Gastroesophageal sphincter (tissue), 3 donors: Measurements from ENCODE around the gene CCNY.

Source experiments
- EP300 ChIP-seq: sonication (generic); formaldehyde crosslinking; IDR thresholded peaks from one replicate; pipeline ENCODE4 v1.6.1; 2017; ENCODE audit warnings: antibody characterized with exemption, mild to moderate bottlenecking
- POLR2A ChIP-seq, 2 donors: fragments of 450-650 bp; IDR thresholded peaks; one replicate each; pipeline ENCODE4 v1.6.1; 2017; ENCODE audit warnings: antibody characterized with exemption in 2 of 2, mild to moderate bottlenecking in 2 of 2, moderate library complexity in 1 of 2
- TF ChIP-seq, protein P1 (sequence below), 4 experiments: fragments of 200-600 bp in 2 of 4; fragments of 450-650 bp in 2 of 4; sonication (generic) in 1 of 4; IDR thresholded peaks; one replicate each; pipeline ENCODE4 v1.5.1; 2017 to 2019; ENCODE audit warnings: antibody characterized with exemption in 4 of 4, mild to moderate bottlenecking in 2 of 4, moderate library complexity in 2 of 4

DNA sequence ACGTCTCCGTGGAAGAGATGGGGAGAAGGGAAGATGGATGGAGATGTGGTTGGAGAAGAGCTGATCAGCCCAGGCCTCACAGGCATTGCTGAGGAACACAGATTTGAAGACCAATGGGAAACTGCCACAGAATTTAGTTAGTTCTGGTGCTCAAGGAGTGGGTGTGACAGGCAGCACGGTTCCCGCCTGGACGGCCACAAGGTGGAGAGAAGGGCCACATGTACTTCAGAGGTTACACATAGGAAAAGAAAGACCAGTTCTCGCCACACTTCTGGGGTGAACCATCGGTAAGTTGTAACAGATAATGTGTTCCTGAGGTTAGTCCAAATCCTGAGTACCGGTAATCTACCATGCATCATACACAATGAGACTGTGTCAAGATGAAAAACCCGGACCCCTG is 239.3 kb downstream of the CCNY start:
- no peak for TF ChIP-seq EP300
- TF ChIP-seq, protein P1, sequence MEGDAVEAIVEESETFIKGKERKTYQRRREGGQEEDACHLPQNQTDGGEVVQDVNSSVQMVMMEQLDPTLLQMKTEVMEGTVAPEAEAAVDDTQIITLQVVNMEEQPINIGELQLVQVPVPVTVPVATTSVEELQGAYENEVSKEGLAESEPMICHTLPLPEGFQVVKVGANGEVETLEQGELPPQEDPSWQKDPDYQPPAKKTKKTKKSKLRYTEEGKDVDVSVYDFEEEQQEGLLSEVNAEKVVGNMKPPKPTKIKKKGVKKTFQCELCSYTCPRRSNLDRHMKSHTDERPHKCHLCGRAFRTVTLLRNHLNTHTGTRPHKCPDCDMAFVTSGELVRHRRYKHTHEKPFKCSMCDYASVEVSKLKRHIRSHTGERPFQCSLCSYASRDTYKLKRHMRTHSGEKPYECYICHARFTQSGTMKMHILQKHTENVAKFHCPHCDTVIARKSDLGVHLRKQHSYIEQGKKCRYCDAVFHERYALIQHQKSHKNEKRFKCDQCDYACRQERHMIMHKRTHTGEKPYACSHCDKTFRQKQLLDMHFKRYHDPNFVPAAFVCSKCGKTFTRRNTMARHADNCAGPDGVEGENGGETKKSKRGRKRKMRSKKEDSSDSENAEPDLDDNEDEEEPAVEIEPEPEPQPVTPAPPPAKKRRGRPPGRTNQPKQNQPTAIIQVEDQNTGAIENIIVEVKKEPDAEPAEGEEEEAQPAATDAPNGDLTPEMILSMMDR (IDR thresholded peaks at IDR 0.05) = no peak
- no peak for TF ChIP-seq POLR2A (IDR thresholded peaks at IDR 0.05)
